WTC11 (cell line): ENCODE results near the gene ABTB2.

Source experiments
- JUN ChIP-seq: sonication (generic); formaldehyde crosslinking; IDR thresholded peaks from 2 replicates; pipeline ENCODE4 v1.8.0; 2023; ENCODE audit warnings: mild to moderate bottlenecking, missing genetic modification reagents
- MYBL2 ChIP-seq: sonication (generic); formaldehyde crosslinking; IDR thresholded peaks from 2 replicates; pipeline ENCODE4 v1.8.1; 2023; ENCODE audit warnings: mild to moderate bottlenecking, moderate library complexity, missing genetic modification reagents
- TP53 ChIP-seq: sonication (generic); formaldehyde crosslinking; IDR thresholded peaks from 2 replicates; pipeline ENCODE4 v1.8.1; 2023; ENCODE audit warnings: mild to moderate bottlenecking, missing genetic modification reagents
- ZNF263 ChIP-seq: sonication (generic); formaldehyde crosslinking; IDR thresholded peaks from 2 replicates; pipeline ENCODE4 v1.8.1; 2022; ENCODE audit warnings: low read depth, mild to moderate bottlenecking, moderate library complexity, missing genetic modification reagents
- ZNF317 ChIP-seq: sonication (generic); formaldehyde crosslinking; IDR thresholded peaks from 2 replicates; pipeline ENCODE4 v1.8.1; 2023; ENCODE audit warnings: low read depth, mild to moderate bottlenecking, moderate library complexity, missing genetic modification reagents, borderline replicate concordance
- TF ChIP-seq, protein P1 (sequence below): fragments of 200-600 bp; IDR thresholded peaks from 2 replicates; pipeline ENCODE4 v1.8.0; 2022; ENCODE audit warnings: antibody characterized with exemption
- TF ChIP-seq, protein P2 (sequence below): sonication (generic); formaldehyde crosslinking; IDR thresholded peaks from 2 replicates; pipeline ENCODE4 v1.8.1; 2023; ENCODE audit warnings: mild to moderate bottlenecking, missing genetic modification reagents
- TF ChIP-seq, protein P3 (sequence below): sonication (generic); formaldehyde crosslinking; IDR thresholded peaks from 2 replicates; pipeline ENCODE4 v1.8.1; 2022; ENCODE audit warnings: missing genetic modification reagents, borderline replicate concordance
- TF ChIP-seq, protein P4 (sequence below): sonication (generic); formaldehyde crosslinking; IDR thresholded peaks from 2 replicates; pipeline ENCODE4 v1.8.0; 2022; ENCODE audit warnings: mild to moderate bottlenecking, missing genetic modification reagents
- TF ChIP-seq, protein P5 (sequence below): sonication (generic); formaldehyde crosslinking; conservative IDR thresholded peaks from 2 replicates; pipeline ENCODE4 v1.8.1; 2023; ENCODE audit warnings: mild to moderate bottlenecking, low read depth, missing genetic modification reagents, moderate library complexity

DNA sequence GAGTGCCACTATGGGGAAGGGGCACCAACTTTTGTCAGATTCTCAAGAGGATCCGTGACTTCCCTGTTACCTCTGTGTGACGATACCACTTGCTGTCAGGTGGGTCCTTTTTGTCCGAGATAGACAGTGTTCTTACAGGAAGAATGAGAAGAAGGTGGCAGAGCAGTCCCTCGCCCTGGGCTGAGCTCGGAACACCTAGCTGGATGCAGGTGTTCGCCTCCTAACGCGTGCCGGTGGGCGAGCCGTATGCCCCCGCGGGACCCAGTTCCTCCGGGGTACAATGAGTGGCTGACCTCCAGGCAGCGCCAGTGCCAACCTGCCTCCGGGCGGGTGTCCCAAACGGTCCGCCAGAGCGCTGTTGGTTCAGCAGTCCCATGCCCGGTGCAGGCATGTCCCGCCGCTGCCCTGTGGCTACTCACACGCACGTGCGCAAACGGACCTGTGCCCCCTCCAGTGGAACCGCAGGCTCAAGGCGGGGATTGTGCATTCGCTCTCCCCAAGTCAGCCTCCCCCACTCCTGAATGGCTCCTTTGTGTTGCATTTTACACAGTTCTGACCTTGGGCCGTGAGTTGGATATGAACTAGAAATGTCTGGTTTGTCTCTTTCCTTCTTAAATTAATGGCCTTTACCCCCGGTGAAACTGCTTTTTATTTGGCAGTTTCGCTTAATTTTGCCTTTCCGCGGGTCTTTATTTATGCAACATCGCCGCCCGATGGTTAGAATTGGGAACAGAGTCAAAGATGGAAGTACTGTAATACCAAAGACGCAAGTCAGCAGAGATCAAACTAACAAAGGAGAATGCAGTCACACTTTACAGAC, 1.1 kb upstream of the ABTB2 start:
- TF ChIP-seq, protein P1, sequence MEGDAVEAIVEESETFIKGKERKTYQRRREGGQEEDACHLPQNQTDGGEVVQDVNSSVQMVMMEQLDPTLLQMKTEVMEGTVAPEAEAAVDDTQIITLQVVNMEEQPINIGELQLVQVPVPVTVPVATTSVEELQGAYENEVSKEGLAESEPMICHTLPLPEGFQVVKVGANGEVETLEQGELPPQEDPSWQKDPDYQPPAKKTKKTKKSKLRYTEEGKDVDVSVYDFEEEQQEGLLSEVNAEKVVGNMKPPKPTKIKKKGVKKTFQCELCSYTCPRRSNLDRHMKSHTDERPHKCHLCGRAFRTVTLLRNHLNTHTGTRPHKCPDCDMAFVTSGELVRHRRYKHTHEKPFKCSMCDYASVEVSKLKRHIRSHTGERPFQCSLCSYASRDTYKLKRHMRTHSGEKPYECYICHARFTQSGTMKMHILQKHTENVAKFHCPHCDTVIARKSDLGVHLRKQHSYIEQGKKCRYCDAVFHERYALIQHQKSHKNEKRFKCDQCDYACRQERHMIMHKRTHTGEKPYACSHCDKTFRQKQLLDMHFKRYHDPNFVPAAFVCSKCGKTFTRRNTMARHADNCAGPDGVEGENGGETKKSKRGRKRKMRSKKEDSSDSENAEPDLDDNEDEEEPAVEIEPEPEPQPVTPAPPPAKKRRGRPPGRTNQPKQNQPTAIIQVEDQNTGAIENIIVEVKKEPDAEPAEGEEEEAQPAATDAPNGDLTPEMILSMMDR, result peak; percentile 62
- TF ChIP-seq ZNF263 (CRISPR knock-in tag) (no peak), MYBL2 (CRISPR knock-in tag) (no peak), JUN (CRISPR knock-in tag) (no peak), TP53 (CRISPR knock-in tag) (no peak), ZNF317 (CRISPR knock-in tag) (no peak)
- TF ChIP-seq, protein P2, sequence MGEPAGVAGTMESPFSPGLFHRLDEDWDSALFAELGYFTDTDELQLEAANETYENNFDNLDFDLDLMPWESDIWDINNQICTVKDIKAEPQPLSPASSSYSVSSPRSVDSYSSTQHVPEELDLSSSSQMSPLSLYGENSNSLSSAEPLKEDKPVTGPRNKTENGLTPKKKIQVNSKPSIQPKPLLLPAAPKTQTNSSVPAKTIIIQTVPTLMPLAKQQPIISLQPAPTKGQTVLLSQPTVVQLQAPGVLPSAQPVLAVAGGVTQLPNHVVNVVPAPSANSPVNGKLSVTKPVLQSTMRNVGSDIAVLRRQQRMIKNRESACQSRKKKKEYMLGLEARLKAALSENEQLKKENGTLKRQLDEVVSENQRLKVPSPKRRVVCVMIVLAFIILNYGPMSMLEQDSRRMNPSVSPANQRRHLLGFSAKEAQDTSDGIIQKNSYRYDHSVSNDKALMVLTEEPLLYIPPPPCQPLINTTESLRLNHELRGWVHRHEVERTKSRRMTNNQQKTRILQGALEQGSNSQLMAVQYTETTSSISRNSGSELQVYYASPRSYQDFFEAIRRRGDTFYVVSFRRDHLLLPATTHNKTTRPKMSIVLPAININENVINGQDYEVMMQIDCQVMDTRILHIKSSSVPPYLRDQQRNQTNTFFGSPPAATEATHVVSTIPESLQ (CRISPR knock-in tag), result no peak
- TF ChIP-seq, protein P3, sequence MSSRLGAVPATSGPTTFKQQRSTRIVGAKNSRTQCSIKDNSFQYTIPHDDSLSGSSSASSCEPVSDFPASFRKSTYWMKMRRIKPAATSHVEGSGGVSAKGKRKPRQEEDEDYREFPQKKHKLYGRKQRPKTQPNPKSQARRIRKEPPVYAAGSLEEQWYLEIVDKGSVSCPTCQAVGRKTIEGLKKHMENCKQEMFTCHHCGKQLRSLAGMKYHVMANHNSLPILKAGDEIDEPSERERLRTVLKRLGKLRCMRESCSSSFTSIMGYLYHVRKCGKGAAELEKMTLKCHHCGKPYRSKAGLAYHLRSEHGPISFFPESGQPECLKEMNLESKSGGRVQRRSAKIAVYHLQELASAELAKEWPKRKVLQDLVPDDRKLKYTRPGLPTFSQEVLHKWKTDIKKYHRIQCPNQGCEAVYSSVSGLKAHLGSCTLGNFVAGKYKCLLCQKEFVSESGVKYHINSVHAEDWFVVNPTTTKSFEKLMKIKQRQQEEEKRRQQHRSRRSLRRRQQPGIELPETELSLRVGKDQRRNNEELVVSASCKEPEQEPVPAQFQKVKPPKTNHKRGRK (CRISPR knock-in tag), result no peak
- TF ChIP-seq, protein P4, sequence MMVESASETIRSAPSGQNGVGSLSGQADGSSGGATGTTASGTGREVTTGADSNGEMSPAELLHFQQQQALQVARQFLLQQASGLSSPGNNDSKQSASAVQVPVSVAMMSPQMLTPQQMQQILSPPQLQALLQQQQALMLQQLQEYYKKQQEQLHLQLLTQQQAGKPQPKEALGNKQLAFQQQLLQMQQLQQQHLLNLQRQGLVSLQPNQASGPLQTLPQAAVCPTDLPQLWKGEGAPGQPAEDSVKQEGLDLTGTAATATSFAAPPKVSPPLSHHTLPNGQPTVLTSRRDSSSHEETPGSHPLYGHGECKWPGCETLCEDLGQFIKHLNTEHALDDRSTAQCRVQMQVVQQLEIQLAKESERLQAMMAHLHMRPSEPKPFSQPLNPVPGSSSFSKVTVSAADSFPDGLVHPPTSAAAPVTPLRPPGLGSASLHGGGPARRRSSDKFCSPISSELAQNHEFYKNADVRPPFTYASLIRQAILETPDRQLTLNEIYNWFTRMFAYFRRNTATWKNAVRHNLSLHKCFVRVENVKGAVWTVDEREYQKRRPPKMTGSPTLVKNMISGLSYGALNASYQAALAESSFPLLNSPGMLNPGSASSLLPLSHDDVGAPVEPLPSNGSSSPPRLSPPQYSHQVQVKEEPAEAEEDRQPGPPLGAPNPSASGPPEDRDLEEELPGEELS, result no peak
- TF ChIP-seq, protein P5, sequence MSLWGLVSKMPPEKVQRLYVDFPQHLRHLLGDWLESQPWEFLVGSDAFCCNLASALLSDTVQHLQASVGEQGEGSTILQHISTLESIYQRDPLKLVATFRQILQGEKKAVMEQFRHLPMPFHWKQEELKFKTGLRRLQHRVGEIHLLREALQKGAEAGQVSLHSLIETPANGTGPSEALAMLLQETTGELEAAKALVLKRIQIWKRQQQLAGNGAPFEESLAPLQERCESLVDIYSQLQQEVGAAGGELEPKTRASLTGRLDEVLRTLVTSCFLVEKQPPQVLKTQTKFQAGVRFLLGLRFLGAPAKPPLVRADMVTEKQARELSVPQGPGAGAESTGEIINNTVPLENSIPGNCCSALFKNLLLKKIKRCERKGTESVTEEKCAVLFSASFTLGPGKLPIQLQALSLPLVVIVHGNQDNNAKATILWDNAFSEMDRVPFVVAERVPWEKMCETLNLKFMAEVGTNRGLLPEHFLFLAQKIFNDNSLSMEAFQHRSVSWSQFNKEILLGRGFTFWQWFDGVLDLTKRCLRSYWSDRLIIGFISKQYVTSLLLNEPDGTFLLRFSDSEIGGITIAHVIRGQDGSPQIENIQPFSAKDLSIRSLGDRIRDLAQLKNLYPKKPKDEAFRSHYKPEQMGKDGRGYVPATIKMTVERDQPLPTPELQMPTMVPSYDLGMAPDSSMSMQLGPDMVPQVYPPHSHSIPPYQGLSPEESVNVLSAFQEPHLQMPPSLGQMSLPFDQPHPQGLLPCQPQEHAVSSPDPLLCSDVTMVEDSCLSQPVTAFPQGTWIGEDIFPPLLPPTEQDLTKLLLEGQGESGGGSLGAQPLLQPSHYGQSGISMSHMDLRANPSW (CRISPR knock-in tag), result no peak
